Liver (tissue), 9 donors: ENCODE results near the gene FRYL. TPM values are rescaled to one million over a fixed set of nuclear protein-coding genes. Genes with fewer than 3 reads are reported as not detected.

ENCODE experiments used
- DNase-seq: peaks from one replicate; pipeline ENCODE4 v3.0.0-alpha.2; 2017; ENCODE audit warnings: low spot score
- H3K27ac ChIP-seq, 2 donors: one replicate each; pipeline ENCODE4 v1.7.0; 2013; ENCODE audit warnings: inconsistent platforms in 2 of 2, low read length in 2 of 2, control low read depth in 1 of 2, low read depth in 1 of 2, mild to moderate bottlenecking in 1 of 2
- H3K27me3 ChIP-seq, 4 donors: one replicate each; pipeline versions ENCODE4 v1.6.1 to v1.7.0; 2013; ENCODE audit warnings: low read length in 3 of 4, inconsistent platforms in 1 of 4, mild to moderate bottlenecking in 1 of 4, moderate library complexity in 1 of 4; ENCODE audit not compliant: control insufficient read depth in 4 of 4, insufficient read depth in 4 of 4
- H3K36me3 ChIP-seq, 4 donors: one replicate each; pipeline versions ENCODE4 v1.6.1 to v1.7.0; 2013; ENCODE audit warnings: low read length in 3 of 4, mild to moderate bottlenecking in 3 of 4, low read depth in 1 of 4, moderate library complexity in 1 of 4; ENCODE audit not compliant: control insufficient read depth in 4 of 4, insufficient read depth in 3 of 4
- H3K4me1 ChIP-seq, 4 donors: one replicate each; pipeline versions ENCODE4 v1.6.1 to v1.7.0; 2013; ENCODE audit warnings: low read length in 3 of 4, mild to moderate bottlenecking in 3 of 4, moderate library complexity in 1 of 4; ENCODE audit not compliant: control insufficient read depth in 4 of 4, insufficient read depth in 4 of 4
- H3K4me3 ChIP-seq, 3 donors: one replicate each; pipeline versions ENCODE4 v1.6.1 to v1.7.0; 2013; ENCODE audit warnings: low read length in 3 of 3, control low read depth in 1 of 3, low read depth in 1 of 3, mild to moderate bottlenecking in 1 of 3
- H3K9ac ChIP-seq, 2 donors: one replicate each; pipeline ENCODE4 v1.7.0; 2013; ENCODE audit warnings: low read length in 2 of 2, mild to moderate bottlenecking in 2 of 2, moderate library complexity in 2 of 2, control low read depth in 1 of 2, low read depth in 1 of 2
- H3K9me3 ChIP-seq, 4 donors: one replicate each; pipeline versions ENCODE4 v1.6.1 to v1.7.0; 2013; ENCODE audit warnings: low read length in 3 of 4; ENCODE audit not compliant: control insufficient read depth in 4 of 4
- EGR1 ChIP-seq, 2 donors: IDR thresholded peaks; 2 replicates each; pipeline ENCODE4 v1.6.1; 2016 to 2018; ENCODE audit warnings: antibody characterized with exemption in 2 of 2, low read depth in 2 of 2
- FOXA1 ChIP-seq: IDR thresholded peaks from 2 replicates; pipeline ENCODE4 v1.6.1; 2016; ENCODE audit warnings: antibody characterized with exemption
- FOXA2 ChIP-seq: IDR thresholded peaks from 2 replicates; pipeline ENCODE4 v1.6.1; 2016; ENCODE audit warnings: antibody characterized with exemption
- GABPA ChIP-seq, 2 donors: IDR thresholded peaks in 1 of 2; conservative IDR thresholded peaks in 1 of 2; 2 replicates each; pipeline ENCODE4 v1.6.1; 2016; ENCODE audit warnings: antibody characterized with exemption in 2 of 2, mild to moderate bottlenecking in 1 of 2, moderate library complexity in 1 of 2
- HNF4A ChIP-seq, 2 donors: conservative IDR thresholded peaks; 2 replicates each; pipeline ENCODE4 v1.6.1; 2016; ENCODE audit warnings: antibody characterized with exemption in 2 of 2, mild to moderate bottlenecking in 2 of 2
- HNF4G ChIP-seq: IDR thresholded peaks from 2 replicates; pipeline ENCODE4 v1.6.1; 2016; ENCODE audit warnings: antibody characterized with exemption
- JUND ChIP-seq, 2 donors: IDR thresholded peaks; 2 replicates each; pipeline ENCODE4 v1.6.1; 2016; ENCODE audit warnings: antibody characterized with exemption in 2 of 2
- RAD21 ChIP-seq, 2 donors: IDR thresholded peaks; 2 replicates each; pipeline ENCODE4 v1.6.1; 2016; ENCODE audit warnings: antibody characterized with exemption in 2 of 2, mild to moderate bottlenecking in 2 of 2
- RXRA ChIP-seq, 2 donors: IDR thresholded peaks; 2 replicates each; pipeline ENCODE4 v1.6.1; 2017 to 2018; ENCODE audit warnings: antibody characterized with exemption in 2 of 2, mild to moderate bottlenecking in 1 of 2
- SP1 ChIP-seq: IDR thresholded peaks from 2 replicates; pipeline ENCODE4 v1.6.1; 2018; ENCODE audit warnings: antibody characterized with exemption, mild to moderate bottlenecking
- YY1 ChIP-seq: IDR thresholded peaks from 2 replicates; pipeline ENCODE4 v1.6.1; 2016; ENCODE audit warnings: antibody characterized with exemption, mild to moderate bottlenecking
- WGBS: extraction: QIAGEN DNeasy Blood & Tissue Kit; methylation state at CpG from one replicate; pipeline ENCODE4 v1.1.7; 2013; 5-methylcytosine and 5-hydroxymethylcytosine counted together
- polyA plus RNA-seq, 2 donors: library from polyadenylated mRNA; stranded (reverse) in 1 of 2; unstranded in 1 of 2; fragments of 200-250 nt in 1 of 2; fragments of >200 nt in 1 of 2; fragmentation: Nextera tagmentation in 1 of 2; extraction: Ambion mirVana in 1 of 2; gene quantifications; one replicate each; pipeline versions ENCODE4 v1.2.1 to v1.2.3, GENCODE V29; 2013 to 2015
- total RNA-seq, 2 donors: library from RNA; depleted of rRNA; stranded (reverse); fragments of >200 nt; gene quantifications; one replicate each; pipeline ENCODE4 v1.2.3, GENCODE V29; 2014
- TF ChIP-seq, protein P1 (sequence below): IDR thresholded peaks from 2 replicates; pipeline ENCODE4 v1.6.1; 2016; ENCODE audit warnings: antibody characterized with exemption, mild to moderate bottlenecking
- TF ChIP-seq, protein P2 (sequence below): IDR thresholded peaks from 2 replicates; pipeline ENCODE4 v1.6.1; 2016; ENCODE audit warnings: antibody characterized with exemption
- TF ChIP-seq, protein P3 (sequence below): IDR thresholded peaks from 2 replicates; pipeline ENCODE4 v1.6.1; 2016; ENCODE audit warnings: antibody characterized with exemption
- TF ChIP-seq, protein P4 (sequence below): fragments of 150-350 bp; IDR thresholded peaks from 2 replicates; pipeline ENCODE4 v1.5.1; 2017; ENCODE audit warnings: improper control_type of control experiment, low read depth, low read length; ENCODE audit not compliant: missing input control
- donor health status: healthy.
- donor health status: healthy.
- donor health status: healthy.
- donor health status: healthy.
- donor health status: healthy.

Gene FRYL
- total and polyA plus RNA-seq, 4 donors, result 5.3 to 79.0 (median 27.2) TPM

DNA sequence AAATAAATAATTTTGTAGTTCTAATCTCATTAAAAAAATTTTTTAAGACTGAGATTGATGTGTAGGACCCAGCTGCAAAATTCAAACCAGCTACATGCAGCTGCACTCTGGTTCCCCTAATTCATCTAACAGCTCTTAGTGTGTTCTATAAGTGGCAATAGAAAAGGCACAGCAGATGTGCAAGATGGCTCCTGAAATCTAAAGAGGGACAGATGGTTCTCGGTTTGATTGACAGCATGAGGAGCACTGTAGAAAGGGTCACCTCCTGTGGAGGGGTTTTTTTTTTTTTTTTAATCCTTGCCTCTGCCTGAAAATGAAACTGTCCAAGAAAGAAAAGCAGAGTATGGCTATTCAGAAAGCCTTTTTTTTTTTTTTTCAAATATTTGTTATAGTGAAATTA is 33.9 kb upstream of the FRYL start:
- no peak overlapping the region for H3K9ac ChIP-seq
- no peaks in the 10 kb centered on the region for H3K9me3 ChIP-seq
- no peak for DNase-seq
- H3K36me3 ChIP-seq, result no peaks in the 10 kb centered on the region
- 89% methylated on average over 1 of the region's 1 CpG for WGBS
- no peaks in the 10 kb centered on the region for H3K27me3 ChIP-seq
- no peak overlapping the region for H3K4me3 ChIP-seq
- no peaks in the 10 kb centered on the region for H3K4me1 ChIP-seq
- H3K27ac ChIP-seq, result no peak overlapping the region
- TF ChIP-seq FOXA1, result no peak

DNA sequence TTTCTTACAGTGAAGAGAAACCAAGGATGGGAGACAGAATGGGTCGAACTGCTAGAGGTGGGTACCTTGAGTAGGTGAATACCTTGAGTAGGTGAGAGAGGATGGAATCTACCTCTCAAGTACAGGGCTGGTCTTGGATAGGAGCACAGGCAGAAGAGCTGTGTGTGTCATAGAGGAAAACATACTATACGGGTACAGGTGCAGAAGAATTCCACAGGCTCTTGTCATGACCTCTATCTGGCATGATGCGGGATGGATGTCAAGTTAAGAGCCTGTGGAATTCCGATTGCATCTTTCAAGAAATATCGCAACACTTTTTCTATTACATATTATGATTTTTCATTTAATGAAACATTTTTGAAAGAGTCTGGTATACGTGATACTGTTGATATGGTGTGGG is 32.8 kb upstream of the FRYL start:
- no peaks in the 10 kb centered on the region for H3K9me3 ChIP-seq
- no peaks in the 10 kb centered on the region for H3K36me3 ChIP-seq
- 80% methylated on average over 6 of the region's 6 CpGs for WGBS
- H3K27ac ChIP-seq, result no peak overlapping the region
- no peaks in the 10 kb centered on the region for H3K4me1 ChIP-seq
- no peak overlapping the region for H3K4me3 ChIP-seq
- DNase-seq, result no peak
- H3K27me3 ChIP-seq, result no peaks in the 10 kb centered on the region
- no peak overlapping the region for H3K9ac ChIP-seq
- TF ChIP-seq, protein P1, sequence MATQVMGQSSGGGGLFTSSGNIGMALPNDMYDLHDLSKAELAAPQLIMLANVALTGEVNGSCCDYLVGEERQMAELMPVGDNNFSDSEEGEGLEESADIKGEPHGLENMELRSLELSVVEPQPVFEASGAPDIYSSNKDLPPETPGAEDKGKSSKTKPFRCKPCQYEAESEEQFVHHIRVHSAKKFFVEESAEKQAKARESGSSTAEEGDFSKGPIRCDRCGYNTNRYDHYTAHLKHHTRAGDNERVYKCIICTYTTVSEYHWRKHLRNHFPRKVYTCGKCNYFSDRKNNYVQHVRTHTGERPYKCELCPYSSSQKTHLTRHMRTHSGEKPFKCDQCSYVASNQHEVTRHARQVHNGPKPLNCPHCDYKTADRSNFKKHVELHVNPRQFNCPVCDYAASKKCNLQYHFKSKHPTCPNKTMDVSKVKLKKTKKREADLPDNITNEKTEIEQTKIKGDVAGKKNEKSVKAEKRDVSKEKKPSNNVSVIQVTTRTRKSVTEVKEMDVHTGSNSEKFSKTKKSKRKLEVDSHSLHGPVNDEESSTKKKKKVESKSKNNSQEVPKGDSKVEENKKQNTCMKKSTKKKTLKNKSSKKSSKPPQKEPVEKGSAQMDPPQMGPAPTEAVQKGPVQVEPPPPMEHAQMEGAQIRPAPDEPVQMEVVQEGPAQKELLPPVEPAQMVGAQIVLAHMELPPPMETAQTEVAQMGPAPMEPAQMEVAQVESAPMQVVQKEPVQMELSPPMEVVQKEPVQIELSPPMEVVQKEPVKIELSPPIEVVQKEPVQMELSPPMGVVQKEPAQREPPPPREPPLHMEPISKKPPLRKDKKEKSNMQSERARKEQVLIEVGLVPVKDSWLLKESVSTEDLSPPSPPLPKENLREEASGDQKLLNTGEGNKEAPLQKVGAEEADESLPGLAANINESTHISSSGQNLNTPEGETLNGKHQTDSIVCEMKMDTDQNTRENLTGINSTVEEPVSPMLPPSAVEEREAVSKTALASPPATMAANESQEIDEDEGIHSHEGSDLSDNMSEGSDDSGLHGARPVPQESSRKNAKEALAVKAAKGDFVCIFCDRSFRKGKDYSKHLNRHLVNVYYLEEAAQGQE, result no peak
- TF ChIP-seq RXRA (IDR thresholded peaks at IDR 0.05), result no peak
- no peak for TF ChIP-seq SP1
- TF ChIP-seq, protein P2, sequence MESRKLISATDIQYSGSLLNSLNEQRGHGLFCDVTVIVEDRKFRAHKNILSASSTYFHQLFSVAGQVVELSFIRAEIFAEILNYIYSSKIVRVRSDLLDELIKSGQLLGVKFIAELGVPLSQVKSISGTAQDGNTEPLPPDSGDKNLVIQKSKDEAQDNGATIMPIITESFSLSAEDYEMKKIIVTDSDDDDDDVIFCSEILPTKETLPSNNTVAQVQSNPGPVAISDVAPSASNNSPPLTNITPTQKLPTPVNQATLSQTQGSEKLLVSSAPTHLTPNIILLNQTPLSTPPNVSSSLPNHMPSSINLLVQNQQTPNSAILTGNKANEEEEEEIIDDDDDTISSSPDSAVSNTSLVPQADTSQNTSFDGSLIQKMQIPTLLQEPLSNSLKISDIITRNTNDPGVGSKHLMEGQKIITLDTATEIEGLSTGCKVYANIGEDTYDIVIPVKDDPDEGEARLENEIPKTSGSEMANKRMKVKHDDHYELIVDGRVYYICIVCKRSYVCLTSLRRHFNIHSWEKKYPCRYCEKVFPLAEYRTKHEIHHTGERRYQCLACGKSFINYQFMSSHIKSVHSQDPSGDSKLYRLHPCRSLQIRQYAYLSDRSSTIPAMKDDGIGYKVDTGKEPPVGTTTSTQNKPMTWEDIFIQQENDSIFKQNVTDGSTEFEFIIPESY, result no peak
- no peak for TF ChIP-seq YY1
- TF ChIP-seq, protein P3, sequence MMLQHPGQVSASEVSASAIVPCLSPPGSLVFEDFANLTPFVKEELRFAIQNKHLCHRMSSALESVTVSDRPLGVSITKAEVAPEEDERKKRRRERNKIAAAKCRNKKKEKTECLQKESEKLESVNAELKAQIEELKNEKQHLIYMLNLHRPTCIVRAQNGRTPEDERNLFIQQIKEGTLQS, result no peak
- no peak for TF ChIP-seq JUND (IDR thresholded peaks at IDR 0.05)
- TF ChIP-seq FOXA2, result no peak
- no peak for TF ChIP-seq EGR1 (IDR thresholded peaks at IDR 0.05; ENCODE audit: low read depth in 2 of 2)
- no peak for TF ChIP-seq RAD21 (IDR thresholded peaks at IDR 0.05)
- TF ChIP-seq FOXA1, result no peak
- TF ChIP-seq GABPA (IDR thresholded peaks at IDR 0.05 in 1 of 2, conservative IDR thresholded peaks at IDR 0.05 in 1 of 2), result no peak
- TF ChIP-seq, protein P4, sequence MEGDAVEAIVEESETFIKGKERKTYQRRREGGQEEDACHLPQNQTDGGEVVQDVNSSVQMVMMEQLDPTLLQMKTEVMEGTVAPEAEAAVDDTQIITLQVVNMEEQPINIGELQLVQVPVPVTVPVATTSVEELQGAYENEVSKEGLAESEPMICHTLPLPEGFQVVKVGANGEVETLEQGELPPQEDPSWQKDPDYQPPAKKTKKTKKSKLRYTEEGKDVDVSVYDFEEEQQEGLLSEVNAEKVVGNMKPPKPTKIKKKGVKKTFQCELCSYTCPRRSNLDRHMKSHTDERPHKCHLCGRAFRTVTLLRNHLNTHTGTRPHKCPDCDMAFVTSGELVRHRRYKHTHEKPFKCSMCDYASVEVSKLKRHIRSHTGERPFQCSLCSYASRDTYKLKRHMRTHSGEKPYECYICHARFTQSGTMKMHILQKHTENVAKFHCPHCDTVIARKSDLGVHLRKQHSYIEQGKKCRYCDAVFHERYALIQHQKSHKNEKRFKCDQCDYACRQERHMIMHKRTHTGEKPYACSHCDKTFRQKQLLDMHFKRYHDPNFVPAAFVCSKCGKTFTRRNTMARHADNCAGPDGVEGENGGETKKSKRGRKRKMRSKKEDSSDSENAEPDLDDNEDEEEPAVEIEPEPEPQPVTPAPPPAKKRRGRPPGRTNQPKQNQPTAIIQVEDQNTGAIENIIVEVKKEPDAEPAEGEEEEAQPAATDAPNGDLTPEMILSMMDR, result no peak
- no peak for TF ChIP-seq HNF4A (conservative IDR thresholded peaks at IDR 0.05)
- TF ChIP-seq HNF4G, result no peak
